ENCODE measurements around the gene LGALS3BP.
A peak's percentile ranks its signal among the peaks of the same experiment; 100 is the strongest.

Gene LGALS3BP

GRCh38 chr17:78940258-78940657 lies 39.5 kb downstream of the LGALS3BP start:
- DNase-seq (ENCODE audit: low read depth in 2 of 2) = no peak

DNA sequence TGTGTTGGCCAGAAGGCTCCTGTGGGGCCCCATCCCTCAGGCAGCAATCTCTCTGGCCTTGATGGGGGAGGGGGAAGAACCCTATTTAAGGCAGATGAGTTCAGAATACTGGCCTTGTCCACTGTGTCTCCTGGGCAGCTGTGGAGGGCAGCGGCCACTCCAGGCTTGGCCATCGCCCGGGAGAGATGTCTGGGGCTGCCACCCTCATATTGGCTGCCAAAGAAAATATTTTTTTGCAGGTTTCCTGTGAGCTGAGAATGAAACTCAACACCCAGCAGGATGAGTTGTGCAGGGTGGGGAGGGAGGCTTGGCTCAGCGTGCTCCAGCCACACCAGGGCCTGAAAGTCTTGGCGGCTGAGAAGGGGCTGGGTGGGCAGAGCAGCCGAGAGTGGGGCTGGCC lies 40.1 kb downstream of the LGALS3BP start:
- no peak for DNase-seq (ENCODE audit: low read depth in 2 of 2)

GRCh38 chr17:78937561-78937960 lies 42.2 kb downstream of the LGALS3BP start:
- no peak for DNase-seq (ENCODE audit: low read depth in 2 of 2)

- no peak for DNase-seq (ENCODE audit: low read depth in 2 of 2)
Observed at GRCh38 chr17:78935419-78936323, 44.1 kb downstream of the LGALS3BP start.

DNA sequence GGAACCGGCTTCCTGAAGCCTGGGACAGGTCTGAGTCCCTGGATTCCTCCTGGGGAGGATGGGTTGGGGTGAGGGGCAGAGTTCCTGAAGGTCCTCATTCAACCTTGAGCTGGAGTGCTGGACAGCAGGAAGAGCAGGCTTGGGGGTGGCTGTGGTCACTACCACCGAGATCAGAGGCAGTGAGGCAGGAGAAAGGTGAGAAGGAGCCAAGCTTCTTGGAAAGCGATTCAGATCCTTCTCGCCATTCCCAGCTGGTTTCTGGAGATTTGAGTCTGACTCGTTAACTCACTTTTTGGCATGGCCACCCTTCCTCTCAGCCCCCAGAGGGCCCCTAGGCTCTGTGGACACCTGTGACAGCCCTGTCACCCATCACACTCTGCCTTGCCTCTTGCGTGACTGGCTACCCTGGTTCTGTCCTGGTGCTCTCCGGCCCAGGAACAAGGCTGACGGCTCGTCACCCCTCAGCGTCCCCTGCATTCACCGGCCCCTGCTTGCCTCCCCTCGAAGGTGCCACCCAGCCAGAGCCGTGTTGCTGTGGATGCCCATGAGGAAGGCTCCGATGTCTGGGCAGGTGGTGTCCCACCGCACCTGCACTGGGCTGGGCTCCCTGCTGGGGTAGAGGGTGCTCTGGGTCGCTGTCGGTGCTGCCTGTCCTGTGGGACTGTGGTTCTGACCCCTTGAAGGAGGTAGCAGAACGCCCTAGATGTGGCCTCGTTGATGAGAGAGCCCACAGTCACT lies 44.9 kb downstream of the LGALS3BP start:
- no peak for DNase-seq (ENCODE audit: low read depth in 2 of 2)

DNA sequence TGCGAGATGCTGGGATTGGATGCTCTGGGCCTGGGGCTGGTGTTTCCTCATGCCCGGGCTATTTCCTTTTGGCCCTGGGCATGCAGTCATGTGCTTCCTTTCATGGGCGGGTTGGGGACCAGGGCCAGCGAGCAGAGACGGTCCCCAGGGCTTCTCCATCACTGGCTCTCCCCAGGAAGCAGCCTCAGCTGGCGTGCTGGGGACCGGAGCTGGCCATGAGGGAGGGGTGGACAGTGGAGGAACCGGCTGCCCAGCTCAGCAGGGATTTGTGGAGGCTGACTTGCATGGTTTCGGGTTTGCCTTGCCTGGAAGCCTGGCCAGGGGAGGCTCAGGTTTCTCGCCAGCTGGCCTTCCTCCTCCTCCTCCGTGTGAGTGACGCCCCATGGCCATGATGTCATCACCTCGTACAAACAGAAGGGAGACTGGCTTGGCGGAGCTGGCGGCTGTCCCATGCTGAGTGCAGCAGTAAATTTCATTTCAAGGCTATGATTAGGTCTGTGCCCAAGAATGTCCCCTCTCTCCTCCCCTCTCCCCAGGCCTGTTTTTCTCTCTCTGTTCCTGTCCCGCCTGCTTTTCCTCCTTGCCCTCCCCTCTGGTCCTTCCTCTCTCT lies 45.7 kb downstream of the LGALS3BP start:
- DNase-seq (ENCODE audit: low read depth in 2 of 2) = no peak

GRCh38 chr17:78933025-78933958 lies 46.4 kb downstream of the LGALS3BP start:
- DNase-seq (ENCODE audit: low read depth in 2 of 2) = peak in 1 of 2 donors; percentile 4

DNA sequence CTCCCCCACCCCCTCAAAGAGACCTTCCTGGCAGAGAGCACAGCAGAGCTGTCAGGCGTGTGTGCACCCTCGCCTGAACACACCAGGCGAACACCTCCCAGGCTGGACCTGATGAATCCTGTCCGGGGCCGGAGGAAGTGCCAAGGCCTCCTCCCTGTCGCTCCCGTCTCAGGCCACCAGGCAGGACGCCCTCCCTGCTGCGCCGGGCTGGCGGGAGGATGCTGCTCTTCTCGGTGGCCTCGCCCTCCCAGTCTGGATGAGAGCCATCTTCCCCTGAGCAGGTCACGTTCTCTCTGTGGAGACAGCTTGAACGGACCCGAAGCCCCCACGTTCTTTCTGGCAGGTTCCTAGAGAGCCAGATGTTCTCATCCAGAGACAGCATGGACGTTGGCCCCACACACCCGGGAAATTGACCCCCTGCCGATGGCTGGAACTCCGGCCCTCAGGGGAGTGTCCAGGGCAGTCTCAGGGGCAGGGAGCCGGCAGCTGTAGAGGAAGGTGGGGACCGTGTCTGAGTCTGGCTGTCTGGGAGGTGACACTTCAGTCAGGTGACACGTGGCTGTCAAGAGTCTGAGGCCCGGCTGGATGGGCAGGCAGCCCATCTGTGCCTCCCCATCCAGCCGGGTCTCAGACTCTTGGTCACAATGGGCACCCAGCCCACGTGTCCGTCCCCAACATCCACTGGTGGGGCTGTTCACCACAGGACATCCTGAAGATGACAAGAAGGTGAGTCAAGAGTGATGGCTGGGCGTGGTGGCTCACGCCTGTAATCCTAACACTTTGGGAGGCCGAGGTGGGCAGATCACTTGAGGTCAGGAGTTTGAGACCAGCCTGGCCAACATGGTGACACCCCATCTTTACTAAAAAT lies 49.6 kb downstream of the LGALS3BP start:
- no peak for DNase-seq (ENCODE audit: low read depth in 2 of 2)

DNA sequence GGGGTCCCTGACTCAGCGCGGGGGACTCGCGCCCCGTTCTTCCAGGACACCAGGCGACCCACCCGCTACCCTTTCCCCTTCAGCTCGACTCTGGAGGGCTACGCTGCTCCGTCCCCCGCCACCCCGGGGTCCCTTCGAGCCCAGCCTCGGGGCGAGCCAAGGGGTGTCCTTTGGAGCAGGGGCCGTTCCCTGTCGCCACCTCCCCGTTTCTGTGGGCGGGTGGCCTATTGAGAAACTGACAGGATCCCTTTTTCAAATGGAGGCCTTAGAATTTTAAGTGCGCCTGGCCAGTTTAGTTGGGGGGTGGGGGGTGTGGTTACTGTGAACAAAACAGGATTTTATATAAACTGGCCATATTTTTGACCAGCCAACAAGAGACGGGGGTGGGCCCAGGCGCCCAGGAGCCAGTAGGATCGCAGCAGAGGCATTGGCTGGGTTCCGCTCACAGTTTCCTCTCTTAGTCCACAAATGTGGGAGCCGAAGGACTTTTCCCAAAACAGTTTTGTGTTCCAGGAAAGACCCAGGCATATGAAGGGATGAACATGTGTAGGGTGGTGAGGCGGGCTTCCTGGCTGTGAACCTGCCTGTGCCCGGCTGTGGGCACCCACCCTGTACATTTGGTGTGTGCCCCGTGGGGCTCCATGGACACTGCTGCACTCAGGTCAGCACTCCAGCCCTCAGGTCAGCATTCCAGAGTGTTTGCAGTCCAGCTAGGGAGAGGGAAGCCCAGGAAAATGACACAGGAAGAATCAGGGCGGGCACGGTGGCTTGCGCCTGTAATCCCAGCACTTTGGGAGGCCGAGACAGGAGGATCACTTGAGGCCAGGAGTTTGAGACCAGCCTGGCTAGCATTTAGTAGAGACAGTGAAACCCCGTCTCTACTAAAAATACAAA lies 53.8 kb downstream of the LGALS3BP start:
- DNase-seq (ENCODE audit: low read depth in 2 of 2) = no peak

DNA sequence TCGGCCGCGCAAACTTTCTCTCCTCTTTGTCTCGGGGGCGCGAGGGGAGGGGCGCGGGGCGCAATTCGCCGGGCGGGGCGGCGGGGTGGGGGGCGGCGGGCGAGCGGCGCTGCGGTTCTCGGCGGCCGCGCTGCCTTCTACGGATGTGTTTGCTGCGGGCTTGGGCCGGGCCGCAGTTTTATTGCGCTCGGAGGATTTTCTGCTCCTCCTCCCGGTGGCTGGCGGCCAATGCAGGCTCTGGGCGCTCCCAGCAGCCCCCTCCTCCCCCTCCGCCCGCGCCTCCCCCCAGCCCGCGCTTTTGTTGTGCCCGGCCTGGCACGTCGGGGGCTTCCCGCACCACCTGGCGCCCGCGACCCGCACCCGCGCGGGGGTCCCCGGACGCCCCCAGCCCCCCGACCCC lies 54.5 kb downstream of the LGALS3BP start, which contains the start of gene TIMP2:
TIMP2 (minus strand) TSS at position 154 of the 400 bp plus-strand sequence. CDS start 299 bp downstream, outside the sequence.
- peak; percentile 44 to 49 for DNase-seq (ENCODE audit: low read depth in 2 of 2)

DNA sequence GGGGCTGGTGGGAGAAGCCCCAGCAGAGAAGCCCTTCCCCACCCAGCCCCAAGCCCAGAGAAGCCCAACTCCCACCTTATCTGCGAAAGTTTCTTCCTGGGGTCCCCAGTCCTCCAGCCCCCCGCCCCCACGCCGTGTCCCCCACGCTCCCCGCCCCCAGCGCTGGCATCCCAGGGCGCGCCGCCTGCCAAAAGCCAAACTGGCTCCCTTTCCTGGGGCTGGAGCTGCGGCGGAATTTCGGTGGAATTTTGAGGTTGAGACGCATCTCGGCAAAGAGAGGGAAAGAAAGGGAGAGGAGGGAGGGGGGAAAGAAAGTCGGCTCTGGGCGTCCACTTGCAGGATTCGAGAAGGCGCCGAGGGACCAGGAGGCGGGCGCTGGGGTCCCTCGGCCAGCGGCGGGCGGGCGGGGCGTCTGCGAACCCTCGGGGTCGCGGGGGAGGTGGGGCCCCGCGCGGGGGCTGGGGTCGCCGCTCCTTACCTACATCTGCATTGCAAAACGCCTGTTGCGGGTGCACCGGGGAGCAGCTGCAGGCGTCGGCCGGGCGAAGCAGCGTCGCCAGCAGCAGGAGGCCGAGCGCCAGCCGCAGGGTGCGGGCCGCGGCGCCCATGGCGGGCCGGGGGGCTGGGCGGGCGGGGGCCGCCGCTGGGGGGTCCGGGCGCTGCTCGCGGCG lies 55.1 kb downstream of the LGALS3BP start:
- no peak for DNase-seq (ENCODE audit: low read depth in 2 of 2)

DNA sequence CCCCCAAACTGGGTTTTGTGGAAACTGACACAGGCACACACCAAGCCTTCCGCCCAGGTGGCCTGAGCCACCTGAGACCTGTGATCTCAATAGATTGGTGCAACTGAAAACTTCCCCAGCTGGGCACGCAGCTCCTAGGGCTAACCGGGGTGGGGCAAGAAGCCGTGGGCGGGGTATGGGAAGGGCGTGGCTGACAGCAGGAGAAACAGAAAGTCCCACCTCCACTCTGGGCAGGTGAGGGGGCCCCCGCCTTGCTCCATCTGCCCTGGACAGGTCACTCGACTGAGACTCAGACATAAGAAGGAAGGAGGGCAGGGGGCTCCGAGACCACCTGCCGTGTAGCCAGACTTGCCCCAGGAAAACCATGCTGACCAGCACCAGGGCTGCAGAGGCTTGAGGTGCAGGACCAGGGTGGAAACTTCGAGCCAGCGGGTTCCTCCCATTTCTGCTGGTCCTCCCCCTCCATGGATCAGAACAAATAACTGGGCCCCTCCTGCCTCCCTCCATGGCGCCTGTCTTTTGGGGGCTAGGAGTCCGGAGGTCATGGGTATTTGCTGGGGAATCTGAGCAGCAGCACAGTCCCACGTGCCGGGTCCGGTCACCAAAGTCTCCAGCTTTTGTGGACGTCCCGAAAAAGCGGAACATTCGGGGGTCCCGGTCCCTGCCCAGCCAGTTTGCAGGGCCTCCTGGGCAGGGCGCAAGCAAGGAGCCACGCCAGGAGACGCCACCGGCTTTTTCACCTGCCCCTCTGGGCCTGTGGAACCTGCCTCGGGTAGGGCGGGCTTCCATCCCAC lies 55.9 kb downstream of the LGALS3BP start:
- peak in 1 of 2 donors; percentile 26 for DNase-seq (ENCODE audit: low read depth in 2 of 2)

GRCh38 chr17:78922816-78923498 lies 56.8 kb downstream of the LGALS3BP start:
- no peak for DNase-seq (ENCODE audit: low read depth in 2 of 2)

DNA sequence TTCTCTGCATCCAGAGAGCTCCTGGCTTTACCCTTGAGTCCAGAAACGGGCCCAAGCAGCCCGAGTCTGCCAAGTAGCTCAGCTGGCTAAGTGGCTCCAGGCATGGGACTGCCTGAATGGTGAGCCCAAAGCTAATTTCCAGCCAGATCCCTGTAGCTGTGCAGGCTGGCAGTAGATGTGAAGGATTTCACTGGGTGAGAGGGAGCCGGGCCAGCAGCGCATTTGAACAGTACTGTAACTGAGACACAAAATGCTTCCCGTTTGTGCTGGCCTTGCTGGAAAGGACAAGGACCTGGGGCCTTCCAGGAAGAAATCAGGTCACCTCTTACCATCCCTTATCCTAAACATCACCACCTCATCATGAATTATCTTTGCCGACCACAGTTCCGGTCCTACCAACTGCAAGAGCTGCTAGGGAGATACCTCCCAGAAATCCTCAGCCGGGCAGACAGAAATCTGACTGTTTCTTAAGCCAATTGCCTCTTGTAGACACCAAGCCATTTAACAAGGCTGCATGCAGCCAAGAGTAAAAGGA lies 58.2 kb downstream of the LGALS3BP start:
- no peak for DNase-seq (ENCODE audit: low read depth in 2 of 2)

Data from stimulated activated CD8-positive, alpha-beta memory T cell treated with anti-CD3 and anti-CD28 coated beads, Interleukin-2, amount 100 ng/mL, for 1 hour (primary cell).